Embryonic facial prominence (tissue), 1 donor: ENCODE data around the gene GAGE12F.
"Not testable (repeated sequence)": the region's sequence is repeated elsewhere in the genome, so short reads cannot be mapped to it uniquely, and the experiment has no call there.

Source experiments
- DNase-seq: peaks from one replicate; pipeline ENCODE4 v3.0.0-alpha.2; 2016; ENCODE audit errors: extremely low spot score

The GAGE12F gene, protein sequence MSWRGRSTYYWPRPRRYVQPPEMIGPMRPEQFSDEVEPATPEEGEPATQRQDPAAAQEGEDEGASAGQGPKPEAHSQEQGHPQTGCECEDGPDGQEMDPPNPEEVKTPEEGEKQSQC

DNA sequence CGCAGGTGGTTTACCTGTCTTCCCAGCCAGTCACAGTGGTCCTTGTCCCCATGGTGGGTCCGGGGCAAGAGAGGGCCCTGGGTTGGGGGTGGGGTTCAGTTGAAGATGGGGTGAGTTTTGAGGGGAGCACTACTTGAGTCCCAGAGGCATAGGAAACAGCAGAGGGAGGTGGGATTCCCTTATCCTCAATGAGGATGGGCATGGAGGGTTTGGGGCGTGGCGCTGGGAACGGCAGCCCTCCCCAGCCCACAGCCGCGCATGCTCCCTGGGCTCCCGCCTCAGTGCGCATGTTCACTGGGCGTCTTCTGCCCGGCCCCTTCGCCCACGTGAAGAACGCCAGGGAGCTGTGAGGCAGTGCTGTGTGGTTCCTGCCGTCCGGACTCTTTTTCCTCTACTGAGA is at the start of gene GAGE12F:
Gene GAGE12F, plus strand, starts transcription at position 301 of the 400 bp plus-strand sequence. CDS start 1,155 bp downstream, outside the sequence.
- DNase-seq, result not testable (repeated sequence)

DNA sequence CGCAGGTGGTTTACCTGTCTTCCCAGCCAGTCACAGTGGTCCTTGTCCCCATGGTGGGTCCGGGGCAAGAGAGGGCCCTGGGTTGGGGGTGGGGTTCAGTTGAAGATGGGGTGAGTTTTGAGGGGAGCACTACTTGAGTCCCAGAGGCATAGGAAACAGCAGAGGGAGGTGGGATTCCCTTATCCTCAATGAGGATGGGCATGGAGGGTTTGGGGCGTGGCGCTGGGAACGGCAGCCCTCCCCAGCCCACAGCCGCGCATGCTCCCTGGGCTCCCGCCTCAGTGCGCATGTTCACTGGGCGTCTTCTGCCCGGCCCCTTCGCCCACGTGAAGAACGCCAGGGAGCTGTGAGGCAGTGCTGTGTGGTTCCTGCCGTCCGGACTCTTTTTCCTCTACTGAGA is 28.8 kb upstream of the GAGE12F start, which contains the start of gene GAGE12C:
Gene GAGE12C, plus strand, starts transcription at position 301 of the 400 bp plus-strand sequence. CDS start 1,155 bp downstream, outside the sequence.
- not testable (repeated sequence) for DNase-seq

DNA sequence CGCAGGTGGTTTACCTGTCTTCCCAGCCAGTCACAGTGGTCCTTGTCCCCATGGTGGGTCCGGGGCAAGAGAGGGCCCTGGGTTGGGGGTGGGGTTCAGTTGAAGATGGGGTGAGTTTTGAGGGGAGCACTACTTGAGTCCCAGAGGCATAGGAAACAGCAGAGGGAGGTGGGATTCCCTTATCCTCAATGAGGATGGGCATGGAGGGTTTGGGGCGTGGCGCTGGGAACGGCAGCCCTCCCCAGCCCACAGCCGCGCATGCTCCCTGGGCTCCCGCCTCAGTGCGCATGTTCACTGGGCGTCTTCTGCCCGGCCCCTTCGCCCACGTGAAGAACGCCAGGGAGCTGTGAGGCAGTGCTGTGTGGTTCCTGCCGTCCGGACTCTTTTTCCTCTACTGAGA is 19.2 kb upstream of the GAGE12F start, which contains the start of gene GAGE12D:
Gene GAGE12D, plus strand, starts transcription at position 301 of the 400 bp plus-strand sequence. CDS start 1,155 bp downstream, outside the sequence.
- DNase-seq, result not testable (repeated sequence)

DNA sequence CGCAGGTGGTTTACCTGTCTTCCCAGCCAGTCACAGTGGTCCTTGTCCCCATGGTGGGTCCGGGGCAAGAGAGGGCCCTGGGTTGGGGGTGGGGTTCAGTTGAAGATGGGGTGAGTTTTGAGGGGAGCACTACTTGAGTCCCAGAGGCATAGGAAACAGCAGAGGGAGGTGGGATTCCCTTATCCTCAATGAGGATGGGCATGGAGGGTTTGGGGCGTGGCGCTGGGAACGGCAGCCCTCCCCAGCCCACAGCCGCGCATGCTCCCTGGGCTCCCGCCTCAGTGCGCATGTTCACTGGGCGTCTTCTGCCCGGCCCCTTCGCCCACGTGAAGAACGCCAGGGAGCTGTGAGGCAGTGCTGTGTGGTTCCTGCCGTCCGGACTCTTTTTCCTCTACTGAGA is 9.7 kb upstream of the GAGE12F start, which contains the start of gene GAGE12E:
Gene GAGE12E, plus strand, starts transcription at position 301 of the 400 bp plus-strand sequence. CDS start 1,155 bp downstream, outside the sequence.
- not testable (repeated sequence) for DNase-seq

DNA sequence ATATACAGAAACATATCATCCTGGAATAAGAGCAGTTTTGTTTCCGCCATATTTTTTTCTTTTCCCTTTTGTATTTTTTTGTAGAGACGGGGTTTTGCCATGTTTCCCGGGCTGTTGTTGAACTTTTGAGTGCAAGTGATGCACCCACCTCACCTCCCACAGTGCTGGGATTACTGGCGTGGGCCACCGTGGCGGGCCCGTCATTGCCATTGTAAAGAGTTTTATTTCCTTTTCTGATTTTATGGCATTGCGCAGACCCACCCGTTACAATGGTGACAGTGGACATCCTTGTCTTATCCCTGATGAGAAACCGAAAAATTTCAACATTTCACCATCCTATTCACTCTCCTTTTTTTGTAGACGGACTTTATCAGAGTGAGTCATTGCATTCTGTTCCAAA is 8.1 kb downstream of the GAGE12F start:
- DNase-seq, result not testable (repeated sequence)

DNA sequence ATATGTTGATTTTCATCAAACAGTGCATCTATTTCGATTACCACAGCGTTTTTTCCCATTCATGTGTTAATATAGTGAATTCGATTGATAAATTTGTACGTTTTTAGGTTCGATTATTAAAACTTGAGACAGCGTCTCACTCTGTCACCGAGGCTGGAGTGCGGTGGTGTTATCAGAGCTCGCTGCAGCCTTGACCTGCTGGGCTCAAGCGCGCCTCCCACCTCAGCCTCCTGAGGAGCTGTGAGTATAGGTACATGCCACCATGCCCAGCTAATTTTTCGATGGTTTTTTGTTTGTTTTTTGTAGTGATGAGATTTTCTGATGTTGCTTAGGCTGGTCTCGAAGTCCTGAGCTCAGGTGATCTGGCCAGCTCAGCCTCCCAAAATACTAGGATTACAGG is 8.5 kb downstream of the GAGE12F start:
- not testable (repeated sequence) for DNase-seq

DNA sequence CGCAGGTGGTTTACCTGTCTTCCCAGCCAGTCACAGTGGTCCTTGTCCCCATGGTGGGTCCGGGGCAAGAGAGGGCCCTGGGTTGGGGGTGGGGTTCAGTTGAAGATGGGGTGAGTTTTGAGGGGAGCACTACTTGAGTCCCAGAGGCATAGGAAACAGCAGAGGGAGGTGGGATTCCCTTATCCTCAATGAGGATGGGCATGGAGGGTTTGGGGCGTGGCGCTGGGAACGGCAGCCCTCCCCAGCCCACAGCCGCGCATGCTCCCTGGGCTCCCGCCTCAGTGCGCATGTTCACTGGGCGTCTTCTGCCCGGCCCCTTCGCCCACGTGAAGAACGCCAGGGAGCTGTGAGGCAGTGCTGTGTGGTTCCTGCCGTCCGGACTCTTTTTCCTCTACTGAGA is 9.5 kb downstream of the GAGE12F start, which contains the start of gene GAGE12G:
Gene GAGE12G, plus strand, starts transcription at position 301 of the 400 bp plus-strand sequence. CDS start 1,155 bp downstream, outside the sequence.
- not testable (repeated sequence) for DNase-seq

DNA sequence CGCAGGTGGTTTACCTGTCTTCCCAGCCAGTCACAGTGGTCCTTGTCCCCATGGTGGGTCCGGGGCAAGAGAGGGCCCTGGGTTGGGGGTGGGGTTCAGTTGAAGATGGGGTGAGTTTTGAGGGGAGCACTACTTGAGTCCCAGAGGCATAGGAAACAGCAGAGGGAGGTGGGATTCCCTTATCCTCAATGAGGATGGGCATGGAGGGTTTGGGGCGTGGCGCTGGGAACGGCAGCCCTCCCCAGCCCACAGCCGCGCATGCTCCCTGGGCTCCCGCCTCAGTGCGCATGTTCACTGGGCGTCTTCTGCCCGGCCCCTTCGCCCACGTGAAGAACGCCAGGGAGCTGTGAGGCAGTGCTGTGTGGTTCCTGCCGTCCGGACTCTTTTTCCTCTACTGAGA is 19.0 kb downstream of the GAGE12F start, which contains the start of gene GAGE12H:
Gene GAGE12H, plus strand, starts transcription at position 301 of the 400 bp plus-strand sequence. CDS start 1,155 bp downstream, outside the sequence.
- not testable (repeated sequence) for DNase-seq

DNA sequence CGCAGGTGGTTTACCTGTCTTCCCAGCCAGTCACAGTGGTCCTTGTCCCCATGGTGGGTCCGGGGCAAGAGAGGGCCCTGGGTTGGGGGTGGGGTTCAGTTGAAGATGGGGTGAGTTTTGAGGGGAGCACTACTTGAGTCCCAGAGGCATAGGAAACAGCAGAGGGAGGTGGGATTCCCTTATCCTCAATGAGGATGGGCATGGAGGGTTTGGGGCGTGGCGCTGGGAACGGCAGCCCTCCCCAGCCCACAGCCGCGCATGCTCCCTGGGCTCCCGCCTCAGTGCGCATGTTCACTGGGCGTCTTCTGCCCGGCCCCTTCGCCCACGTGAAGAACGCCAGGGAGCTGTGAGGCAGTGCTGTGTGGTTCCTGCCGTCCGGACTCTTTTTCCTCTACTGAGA is 28.6 kb downstream of the GAGE12F start, which contains the start of gene GAGE2A:
Gene GAGE2A, plus strand, starts transcription at position 301 of the 400 bp plus-strand sequence. CDS start 1,155 bp downstream, outside the sequence.
- DNase-seq, result not testable (repeated sequence)

DNA sequence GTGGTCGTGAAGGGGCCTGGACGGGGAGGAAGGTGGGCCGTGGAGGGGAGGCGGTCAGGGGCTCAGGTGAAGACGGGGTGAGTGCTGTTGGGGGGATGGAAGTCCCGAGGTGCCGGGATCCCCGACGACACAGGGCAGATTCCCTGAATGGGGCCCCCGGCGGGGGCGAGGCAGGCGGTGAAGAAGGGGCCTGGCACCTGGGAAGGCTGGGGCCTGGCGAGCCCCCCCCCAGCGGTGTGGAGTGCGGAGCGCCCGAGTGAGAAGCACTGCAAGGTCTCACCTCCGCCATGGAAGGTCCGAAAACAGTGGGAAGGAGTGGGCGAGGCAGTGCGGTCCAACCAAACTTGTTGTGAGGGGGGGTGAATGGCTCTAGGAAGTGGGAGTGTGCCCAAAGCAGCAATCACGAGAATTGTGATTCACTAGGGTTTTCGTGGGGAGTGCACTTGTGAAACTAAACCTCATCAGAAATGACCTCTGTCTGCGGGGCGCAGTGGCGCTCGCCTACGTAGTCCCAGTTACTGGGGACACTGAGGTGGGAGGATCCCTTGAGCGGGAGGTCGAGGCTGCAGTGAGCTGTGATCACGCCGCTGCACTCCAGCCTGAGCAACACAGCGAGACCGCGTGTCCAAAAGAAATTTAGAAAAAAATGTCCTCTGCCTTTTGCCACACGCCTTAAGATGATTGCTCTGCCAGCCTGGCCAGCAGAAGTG is 29.3 kb downstream of the GAGE12F start:
- DNase-seq, result not testable (repeated sequence)

DNA sequence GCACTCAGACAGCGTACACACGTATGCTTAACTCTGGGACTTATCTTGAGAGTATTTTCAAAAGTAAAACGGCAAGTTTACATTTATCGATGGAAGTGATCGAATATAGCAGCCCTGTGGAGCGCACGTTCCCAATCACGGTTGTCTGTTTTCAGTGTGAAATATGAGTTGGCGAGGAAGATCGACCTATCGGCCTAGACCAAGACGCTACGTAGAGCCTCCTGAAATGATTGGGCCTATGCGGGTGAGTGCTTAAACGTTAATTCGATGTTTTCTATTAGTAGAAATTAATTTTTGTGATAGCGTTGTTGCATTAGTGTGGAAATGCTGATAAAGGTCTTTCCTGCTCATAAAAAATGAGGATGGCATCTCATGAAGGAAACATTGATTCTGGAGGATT is 29.8 kb downstream of the GAGE12F start:
- DNase-seq, result not testable (repeated sequence)

DNA sequence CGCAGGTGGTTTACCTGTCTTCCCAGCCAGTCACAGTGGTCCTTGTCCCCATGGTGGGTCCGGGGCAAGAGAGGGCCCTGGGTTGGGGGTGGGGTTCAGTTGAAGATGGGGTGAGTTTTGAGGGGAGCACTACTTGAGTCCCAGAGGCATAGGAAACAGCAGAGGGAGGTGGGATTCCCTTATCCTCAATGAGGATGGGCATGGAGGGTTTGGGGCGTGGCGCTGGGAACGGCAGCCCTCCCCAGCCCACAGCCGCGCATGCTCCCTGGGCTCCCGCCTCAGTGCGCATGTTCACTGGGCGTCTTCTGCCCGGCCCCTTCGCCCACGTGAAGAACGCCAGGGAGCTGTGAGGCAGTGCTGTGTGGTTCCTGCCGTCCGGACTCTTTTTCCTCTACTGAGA is 38.1 kb downstream of the GAGE12F start, which contains the start of gene GAGE1:
Gene GAGE1, plus strand, starts transcription at position 301 of the 400 bp plus-strand sequence. CDS start 1,155 bp downstream, outside the sequence.
- not testable (repeated sequence) for DNase-seq

DNA sequence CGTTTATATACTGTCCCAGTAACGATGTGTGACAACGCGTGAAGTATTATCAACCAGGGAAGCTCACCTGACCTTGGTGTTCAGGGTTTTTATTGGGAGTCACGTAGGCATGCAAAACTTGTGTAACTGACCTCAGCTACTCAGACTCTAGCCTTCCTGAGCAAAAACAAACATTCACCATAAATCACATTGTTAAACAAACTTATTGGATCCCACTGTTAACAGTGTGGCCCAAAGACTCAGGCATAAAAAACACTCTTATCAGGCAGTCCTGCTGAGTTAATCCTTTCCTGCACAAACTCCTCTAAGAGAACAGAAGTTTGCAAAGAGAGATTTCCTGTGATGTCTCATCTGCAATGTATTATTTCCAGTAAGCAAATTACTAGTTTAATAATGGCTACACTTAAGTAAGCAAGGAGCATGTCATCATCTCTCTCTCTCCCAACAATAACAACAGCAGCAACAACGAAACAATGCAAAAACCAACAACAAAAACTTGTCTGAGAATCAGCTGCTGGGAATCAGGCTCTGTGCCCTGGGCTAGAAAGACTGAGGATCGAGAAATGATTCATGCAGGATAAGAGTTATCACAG is 50.2 kb downstream of the GAGE12F start:
- DNase-seq, result no peak
